WTC11 (cell line): Measurements from ENCODE around the gene RFPL1. TPM values are rescaled to one million over a fixed set of nuclear protein-coding genes. Genes with fewer than 3 reads are reported as not detected.

ENCODE experiments used
- ATAC-seq: fragments of 200-7000 bp; cut with Tn5 transposase; 2 replicates; pipeline ENCODE4 v1.10.0; 2021; ENCODE audit warnings: mild to moderate bottlenecking, moderate library complexity
- CTCF ChIA-PET: fragments of 300-600 bp; sonication (Branson Sonifier 250); formaldehyde crosslinking; loops from one replicate; lab custom pipeline; 2021; ENCODE audit warnings: antibody characterized with exemption; lab: Charles Lee
- POLR2A ChIA-PET: fragments of 350-600 bp; sonication (Branson Sonifier 250); formaldehyde crosslinking; loops from one replicate; lab custom pipeline; 2021; ENCODE audit warnings: antibody characterized with exemption; lab: Charles Lee
- DNase-seq: peaks from one replicate; pipeline ENCODE4 v3.0.0; 2021; ENCODE audit warnings: low spot score
- H3K27ac Mint-ChIP-seq: 2 replicates; pipeline ENCODE4 v1.8.0; 2021; ENCODE audit warnings: mixed read lengths
- H3K27me3 Mint-ChIP-seq: 2 replicates; pipeline ENCODE4 v1.8.0; 2021; ENCODE audit warnings: low read depth, mild to moderate bottlenecking, moderate library complexity, mixed read lengths
- H3K36me3 Mint-ChIP-seq: 2 replicates; pipeline ENCODE4 v1.8.0; 2021; ENCODE audit warnings: mixed read lengths
- H3K4me1 Mint-ChIP-seq: 2 replicates; pipeline ENCODE4 v1.8.0; 2022; ENCODE audit warnings: mixed read lengths
- H3K4me3 Mint-ChIP-seq: 2 replicates; pipeline ENCODE4 v1.8.0; 2021; ENCODE audit warnings: mild to moderate bottlenecking, moderate library complexity, mixed read lengths
- H3K9me3 Mint-ChIP-seq: 2 replicates; pipeline ENCODE4 v1.8.0; 2021; ENCODE audit warnings: mixed read lengths
- FOXJ3 ChIP-seq: sonication (generic); formaldehyde crosslinking; IDR thresholded peaks from 2 replicates; pipeline ENCODE4 v1.9.0; 2021; ENCODE audit warnings: missing genetic modification reagents, mild to moderate bottlenecking, borderline replicate concordance
- MYBL2 ChIP-seq: sonication (generic); formaldehyde crosslinking; IDR thresholded peaks from 2 replicates; pipeline ENCODE4 v1.8.1; 2023; ENCODE audit warnings: mild to moderate bottlenecking, moderate library complexity, missing genetic modification reagents
- ZNF671 ChIP-seq: fragments of 250-450 bp; sonication (Bioruptor Pico); IDR thresholded peaks from 2 replicates; pipeline ENCODE4 v1.8.0; 2021; ENCODE audit warnings: mild to moderate bottlenecking
- total RNA-seq: library from RNA; stranded (reverse); gene quantifications from 3 replicates; pipeline ENCODE4 v1.2.3, GENCODE V29; 2021
- TF ChIP-seq, protein P1 (sequence below): sonication (generic); formaldehyde crosslinking; IDR thresholded peaks from 2 replicates; pipeline ENCODE4 v1.8.0; 2022; ENCODE audit warnings: mild to moderate bottlenecking, missing genetic modification reagents
- TF ChIP-seq, protein P2 (sequence below): sonication (generic); formaldehyde crosslinking; conservative IDR thresholded peaks from 2 replicates; pipeline ENCODE4 v1.8.1; 2022; ENCODE audit warnings: mild to moderate bottlenecking, missing genetic modification reagents
- TF ChIP-seq, protein P3 (sequence below): sonication (generic); formaldehyde crosslinking; IDR thresholded peaks from 2 replicates; pipeline ENCODE4 v1.8.0; 2022; ENCODE audit warnings: missing genetic modification reagents
- TF ChIP-seq, protein P4 (sequence below): sonication (generic); formaldehyde crosslinking; IDR thresholded peaks from 2 replicates; pipeline ENCODE4 v1.8.1; 2022; ENCODE audit warnings: low read depth, mild to moderate bottlenecking, moderate library complexity, missing genetic modification reagents, borderline replicate concordance
- TF ChIP-seq, protein P5 (sequence below): fragments of 250-450 bp; sonication (Bioruptor Pico); IDR thresholded peaks from 2 replicates; pipeline ENCODE4 v1.9.0; 2021; ENCODE audit warnings: mild to moderate bottlenecking
- TF ChIP-seq, protein P6 (sequence below): fragments of 250-450 bp; sonication (Bioruptor Pico); IDR thresholded peaks from 2 replicates; pipeline ENCODE4 v1.9.0; 2021; ENCODE audit warnings: mild to moderate bottlenecking, borderline replicate concordance

The RFPL1 gene
- total RNA-seq, 1 experiment from 2014 or later, result not detected

DNA sequence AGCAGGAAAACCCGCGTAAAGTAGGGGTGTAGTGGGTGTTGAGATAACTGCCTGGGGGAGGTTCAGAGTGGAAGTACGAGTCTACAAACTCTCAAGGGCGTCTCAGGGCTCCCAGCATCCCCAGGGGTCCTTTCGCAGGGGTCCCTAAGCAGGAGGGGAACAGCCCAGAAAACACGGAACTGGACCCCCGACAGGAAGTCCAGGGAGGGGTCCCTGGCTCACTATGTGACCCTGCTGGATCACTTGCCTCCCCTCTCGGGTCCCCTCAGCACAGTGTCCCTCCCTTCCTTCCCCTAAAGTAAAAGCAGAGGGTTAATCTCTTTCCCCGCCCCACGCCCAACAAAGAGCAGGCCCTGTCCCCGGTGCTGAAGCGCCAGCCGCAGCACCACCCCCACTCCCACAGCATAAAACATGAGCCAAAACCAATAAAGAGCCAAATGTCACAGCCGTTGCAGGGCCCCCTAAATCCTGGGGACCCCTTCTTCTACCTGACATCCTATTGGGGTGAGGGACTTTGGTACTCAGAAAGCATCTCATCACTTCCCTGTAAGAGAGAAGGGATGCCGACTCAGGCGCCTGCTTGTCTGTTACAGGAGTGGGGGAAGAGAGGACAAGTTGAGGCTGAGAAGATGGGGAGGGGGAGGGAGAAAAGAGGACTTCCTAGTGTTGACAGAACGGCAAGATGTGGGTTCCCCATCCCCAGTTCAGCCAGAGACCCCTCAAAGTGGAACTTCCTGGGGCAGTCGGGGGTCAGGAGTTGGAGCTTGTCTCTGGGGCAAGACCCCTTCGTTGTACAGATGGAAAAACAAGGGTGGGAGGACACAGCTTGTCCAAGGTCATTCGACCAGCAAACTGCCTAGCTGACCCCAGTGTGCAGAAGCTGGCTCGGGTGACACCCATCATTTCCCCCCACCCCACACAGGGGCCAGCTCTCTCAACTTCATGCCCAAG, 40.2 kb downstream of the RFPL1 start (continued):
- TF ChIP-seq, protein P1, sequence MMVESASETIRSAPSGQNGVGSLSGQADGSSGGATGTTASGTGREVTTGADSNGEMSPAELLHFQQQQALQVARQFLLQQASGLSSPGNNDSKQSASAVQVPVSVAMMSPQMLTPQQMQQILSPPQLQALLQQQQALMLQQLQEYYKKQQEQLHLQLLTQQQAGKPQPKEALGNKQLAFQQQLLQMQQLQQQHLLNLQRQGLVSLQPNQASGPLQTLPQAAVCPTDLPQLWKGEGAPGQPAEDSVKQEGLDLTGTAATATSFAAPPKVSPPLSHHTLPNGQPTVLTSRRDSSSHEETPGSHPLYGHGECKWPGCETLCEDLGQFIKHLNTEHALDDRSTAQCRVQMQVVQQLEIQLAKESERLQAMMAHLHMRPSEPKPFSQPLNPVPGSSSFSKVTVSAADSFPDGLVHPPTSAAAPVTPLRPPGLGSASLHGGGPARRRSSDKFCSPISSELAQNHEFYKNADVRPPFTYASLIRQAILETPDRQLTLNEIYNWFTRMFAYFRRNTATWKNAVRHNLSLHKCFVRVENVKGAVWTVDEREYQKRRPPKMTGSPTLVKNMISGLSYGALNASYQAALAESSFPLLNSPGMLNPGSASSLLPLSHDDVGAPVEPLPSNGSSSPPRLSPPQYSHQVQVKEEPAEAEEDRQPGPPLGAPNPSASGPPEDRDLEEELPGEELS (CRISPR knock-in tag), result peak; percentile 66; the same call in 1 of the 2 replicates
- TF ChIP-seq ZNF671 (CRISPR knock-in tag) (no peak), MYBL2 (no peak)
- TF ChIP-seq, protein P2, sequence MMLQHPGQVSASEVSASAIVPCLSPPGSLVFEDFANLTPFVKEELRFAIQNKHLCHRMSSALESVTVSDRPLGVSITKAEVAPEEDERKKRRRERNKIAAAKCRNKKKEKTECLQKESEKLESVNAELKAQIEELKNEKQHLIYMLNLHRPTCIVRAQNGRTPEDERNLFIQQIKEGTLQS (CRISPR knock-in tag), result no peak
- TF ChIP-seq, protein P3, sequence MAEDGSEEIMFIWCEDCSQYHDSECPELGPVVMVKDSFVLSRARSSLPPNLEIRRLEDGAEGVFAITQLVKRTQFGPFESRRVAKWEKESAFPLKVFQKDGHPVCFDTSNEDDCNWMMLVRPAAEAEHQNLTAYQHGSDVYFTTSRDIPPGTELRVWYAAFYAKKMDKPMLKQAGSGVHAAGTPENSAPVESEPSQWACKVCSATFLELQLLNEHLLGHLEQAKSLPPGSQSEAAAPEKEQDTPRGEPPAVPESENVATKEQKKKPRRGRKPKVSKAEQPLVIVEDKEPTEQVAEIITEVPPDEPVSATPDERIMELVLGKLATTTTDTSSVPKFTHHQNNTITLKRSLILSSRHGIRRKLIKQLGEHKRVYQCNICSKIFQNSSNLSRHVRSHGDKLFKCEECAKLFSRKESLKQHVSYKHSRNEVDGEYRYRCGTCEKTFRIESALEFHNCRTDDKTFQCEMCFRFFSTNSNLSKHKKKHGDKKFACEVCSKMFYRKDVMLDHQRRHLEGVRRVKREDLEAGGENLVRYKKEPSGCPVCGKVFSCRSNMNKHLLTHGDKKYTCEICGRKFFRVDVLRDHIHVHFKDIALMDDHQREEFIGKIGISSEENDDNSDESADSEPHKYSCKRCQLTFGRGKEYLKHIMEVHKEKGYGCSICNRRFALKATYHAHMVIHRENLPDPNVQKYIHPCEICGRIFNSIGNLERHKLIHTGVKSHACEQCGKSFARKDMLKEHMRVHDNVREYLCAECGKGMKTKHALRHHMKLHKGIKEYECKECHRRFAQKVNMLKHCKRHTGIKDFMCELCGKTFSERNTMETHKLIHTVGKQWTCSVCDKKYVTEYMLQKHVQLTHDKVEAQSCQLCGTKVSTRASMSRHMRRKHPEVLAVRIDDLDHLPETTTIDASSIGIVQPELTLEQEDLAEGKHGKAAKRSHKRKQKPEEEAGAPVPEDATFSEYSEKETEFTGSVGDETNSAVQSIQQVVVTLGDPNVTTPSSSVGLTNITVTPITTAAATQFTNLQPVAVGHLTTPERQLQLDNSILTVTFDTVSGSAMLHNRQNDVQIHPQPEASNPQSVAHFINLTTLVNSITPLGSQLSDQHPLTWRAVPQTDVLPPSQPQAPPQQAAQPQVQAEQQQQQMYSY (CRISPR knock-in tag), result peak; percentile 40; the same call in 1 of the 2 replicates

DNA sequence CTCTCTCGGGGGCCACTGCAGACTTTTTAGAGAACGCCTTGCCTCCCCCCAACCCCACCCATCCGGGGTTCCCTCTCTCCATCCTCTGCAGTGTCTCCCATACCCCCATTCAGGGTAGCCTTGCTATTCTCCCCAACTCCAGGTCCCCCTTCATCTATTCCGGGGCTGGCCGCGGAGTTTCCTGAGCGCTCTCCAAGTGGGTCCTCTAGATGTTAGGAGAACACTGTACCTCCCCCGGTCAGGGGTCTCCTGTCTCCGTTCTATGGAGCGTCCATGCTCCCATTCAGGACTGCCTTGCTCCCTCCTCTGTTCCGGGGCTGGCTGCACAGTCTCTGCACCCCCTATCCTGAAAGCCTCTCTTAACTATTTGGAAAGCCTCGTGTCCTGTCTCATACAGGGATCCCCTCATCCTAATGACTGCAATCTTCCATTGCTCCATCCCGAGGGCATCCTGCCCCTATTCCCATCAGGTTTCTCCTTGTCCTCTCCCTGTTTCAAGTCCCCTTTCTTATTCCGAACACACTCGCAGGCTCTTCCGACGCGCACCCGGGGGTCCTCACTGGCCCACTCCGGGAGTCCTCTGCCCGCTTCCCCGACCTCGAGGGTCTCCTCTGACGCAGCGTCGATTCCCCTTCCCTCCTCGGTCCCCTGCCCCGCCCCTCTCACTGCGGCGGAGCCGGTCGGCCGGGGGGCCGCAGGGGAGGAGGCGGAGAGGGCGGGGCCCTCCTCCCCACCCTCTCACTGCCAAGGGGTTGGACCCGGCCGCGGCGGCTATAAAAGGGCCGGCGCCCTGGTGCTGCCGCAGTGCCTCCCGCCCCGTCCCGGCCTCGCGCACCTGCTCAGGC, 41.3 kb downstream of the RFPL1 start, which contains the start of gene NEFH:
Gene NEFH, plus strand, starts transcription at position 802 of the 845 bp plus-strand sequence. CDS start 45 bp downstream, outside the sequence.
- CTCF ChIA-PET, result interaction anchor here (0.8 to 6.2 kb wide), 4 partner anchors 9 to 91 kb away, joined by 4 to 60 read pairs (median 6); partner anchors contain the start of gene AP1B1
- ATAC-seq, result peak; percentile 14
- H3K27me3 Mint-ChIP-seq, result peaks cover 69% of the 10 kb centered on the region

More for the DNA sequence above, 41.3 kb downstream of the RFPL1 start, which contains the start of gene NEFH:
- POLR2A ChIA-PET, result no interaction called here
- no peaks in the 10 kb centered on the region for H3K9me3 Mint-ChIP-seq
- H3K4me1 Mint-ChIP-seq, result peaks cover 42% of the 10 kb centered on the region
- DNase-seq, result peak; percentile 42
- no peak for TF ChIP-seq FOXJ3 (CRISPR knock-in tag)
- TF ChIP-seq, protein P4, sequence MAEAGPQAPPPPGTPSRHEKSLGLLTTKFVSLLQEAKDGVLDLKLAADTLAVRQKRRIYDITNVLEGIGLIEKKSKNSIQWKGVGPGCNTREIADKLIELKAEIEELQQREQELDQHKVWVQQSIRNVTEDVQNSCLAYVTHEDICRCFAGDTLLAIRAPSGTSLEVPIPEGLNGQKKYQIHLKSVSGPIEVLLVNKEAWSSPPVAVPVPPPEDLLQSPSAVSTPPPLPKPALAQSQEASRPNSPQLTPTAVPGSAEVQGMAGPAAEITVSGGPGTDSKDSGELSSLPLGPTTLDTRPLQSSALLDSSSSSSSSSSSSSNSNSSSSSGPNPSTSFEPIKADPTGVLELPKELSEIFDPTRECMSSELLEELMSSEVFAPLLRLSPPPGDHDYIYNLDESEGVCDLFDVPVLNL (CRISPR knock-in tag), result no peak
- TF ChIP-seq, protein P5, sequence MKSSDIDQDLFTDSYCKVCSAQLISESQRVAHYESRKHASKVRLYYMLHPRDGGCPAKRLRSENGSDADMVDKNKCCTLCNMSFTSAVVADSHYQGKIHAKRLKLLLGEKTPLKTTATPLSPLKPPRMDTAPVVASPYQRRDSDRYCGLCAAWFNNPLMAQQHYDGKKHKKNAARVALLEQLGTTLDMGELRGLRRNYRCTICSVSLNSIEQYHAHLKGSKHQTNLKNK (CRISPR knock-in tag), result no peak
- TF ChIP-seq, protein P1 (CRISPR knock-in tag), result no peak
- TF ChIP-seq, protein P6, sequence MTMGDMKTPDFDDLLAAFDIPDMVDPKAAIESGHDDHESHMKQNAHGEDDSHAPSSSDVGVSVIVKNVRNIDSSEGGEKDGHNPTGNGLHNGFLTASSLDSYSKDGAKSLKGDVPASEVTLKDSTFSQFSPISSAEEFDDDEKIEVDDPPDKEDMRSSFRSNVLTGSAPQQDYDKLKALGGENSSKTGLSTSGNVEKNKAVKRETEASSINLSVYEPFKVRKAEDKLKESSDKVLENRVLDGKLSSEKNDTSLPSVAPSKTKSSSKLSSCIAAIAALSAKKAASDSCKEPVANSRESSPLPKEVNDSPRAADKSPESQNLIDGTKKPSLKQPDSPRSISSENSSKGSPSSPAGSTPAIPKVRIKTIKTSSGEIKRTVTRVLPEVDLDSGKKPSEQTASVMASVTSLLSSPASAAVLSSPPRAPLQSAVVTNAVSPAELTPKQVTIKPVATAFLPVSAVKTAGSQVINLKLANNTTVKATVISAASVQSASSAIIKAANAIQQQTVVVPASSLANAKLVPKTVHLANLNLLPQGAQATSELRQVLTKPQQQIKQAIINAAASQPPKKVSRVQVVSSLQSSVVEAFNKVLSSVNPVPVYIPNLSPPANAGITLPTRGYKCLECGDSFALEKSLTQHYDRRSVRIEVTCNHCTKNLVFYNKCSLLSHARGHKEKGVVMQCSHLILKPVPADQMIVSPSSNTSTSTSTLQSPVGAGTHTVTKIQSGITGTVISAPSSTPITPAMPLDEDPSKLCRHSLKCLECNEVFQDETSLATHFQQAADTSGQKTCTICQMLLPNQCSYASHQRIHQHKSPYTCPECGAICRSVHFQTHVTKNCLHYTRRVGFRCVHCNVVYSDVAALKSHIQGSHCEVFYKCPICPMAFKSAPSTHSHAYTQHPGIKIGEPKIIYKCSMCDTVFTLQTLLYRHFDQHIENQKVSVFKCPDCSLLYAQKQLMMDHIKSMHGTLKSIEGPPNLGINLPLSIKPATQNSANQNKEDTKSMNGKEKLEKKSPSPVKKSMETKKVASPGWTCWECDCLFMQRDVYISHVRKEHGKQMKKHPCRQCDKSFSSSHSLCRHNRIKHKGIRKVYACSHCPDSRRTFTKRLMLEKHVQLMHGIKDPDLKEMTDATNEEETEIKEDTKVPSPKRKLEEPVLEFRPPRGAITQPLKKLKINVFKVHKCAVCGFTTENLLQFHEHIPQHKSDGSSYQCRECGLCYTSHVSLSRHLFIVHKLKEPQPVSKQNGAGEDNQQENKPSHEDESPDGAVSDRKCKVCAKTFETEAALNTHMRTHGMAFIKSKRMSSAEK, result no peak
- H3K4me3 Mint-ChIP-seq, result peak within 1 kb of the TSS; percentile 78
- no peaks in the 10 kb centered on the region for H3K36me3 Mint-ChIP-seq
- no peak within 1 kb of the TSS for H3K27ac Mint-ChIP-seq
